SU-DHL-6 (cell line): ENCODE data around the gene TADA3.

ENCODE experiments used
- H2AFZ ChIP-seq: fragments of 200-600 bp; sonication (generic); 2 replicates; pipeline ENCODE4 v1.6.1; 2014; ENCODE audit warnings: low read depth, mild to moderate bottlenecking, moderate library complexity, mixed read lengths, antibody characterized with exemption, low read length; ENCODE audit not compliant: severe bottlenecking
- H3F3A ChIP-seq: fragments of 200-600 bp; shearing (Covaris generic); 2 replicates; pipeline ENCODE4 v1.6.0; 2016; ENCODE audit warnings: antibody characterized with exemption, mild to moderate bottlenecking; ENCODE audit not compliant: insufficient read depth
- H3K27ac ChIP-seq: fragments of 200-600 bp; sonication (generic); 2 replicates; pipeline ENCODE4 v1.5.1; 2016; ENCODE audit warnings: low read depth, mild to moderate bottlenecking, low read length, moderate library complexity, mixed read lengths
- H3K27me3 ChIP-seq: fragments of 200-600 bp; sonication (generic), shearing (Covaris generic); 2 replicates; pipeline ENCODE4 v1.6.0; 2014; ENCODE audit warnings: mild to moderate bottlenecking, low read length
- H3K36me3 ChIP-seq: fragments of 200-600 bp; sonication (generic); 2 replicates; pipeline ENCODE4 v1.6.1; 2014; ENCODE audit warnings: mild to moderate bottlenecking, low read length, mixed read lengths
- H3K4me2 ChIP-seq: fragments of 300-600, 200-600 bp; shearing (Covaris generic), sonication (generic); 2 replicates; pipeline ENCODE4 v1.6.0; 2014; ENCODE audit warnings: low read length, low read depth, mild to moderate bottlenecking; ENCODE audit not compliant: poor library complexity, severe bottlenecking
- H3K4me3 ChIP-seq: fragments of 200-600 bp; sonication (generic); 2 replicates; pipeline ENCODE4 v1.5.1; 2014; ENCODE audit warnings: antibody characterized with exemption, low read length, mild to moderate bottlenecking, mixed read lengths; ENCODE audit not compliant: insufficient read depth, poor library complexity, severe bottlenecking
- H3K79me2 ChIP-seq: fragments of 200-600 bp; sonication (generic); 2 replicates; pipeline ENCODE4 v1.6.1; 2014; ENCODE audit warnings: mild to moderate bottlenecking, low read length, moderate library complexity; ENCODE audit not compliant: insufficient read depth
- H3K9ac ChIP-seq: fragments of 200-600 bp; sonication (generic); 2 replicates; pipeline ENCODE4 v1.7.0; 2014; ENCODE audit warnings: mild to moderate bottlenecking, low read length
- H3K9me2 ChIP-seq: fragments of 200-600 bp; sonication (generic); replicated peaks from 2 replicates; pipeline ENCODE4 v1.6.1; 2014; ENCODE audit warnings: low read length; ENCODE audit not compliant: insufficient read depth
- H3K9me3 ChIP-seq: fragments of 200-600 bp; sonication (generic); 2 replicates; pipeline ENCODE4 v1.6.1; 2014; ENCODE audit warnings: low read length, mixed read lengths; ENCODE audit not compliant: insufficient read depth
- H4K20me1 ChIP-seq: fragments of 200-600 bp; sonication (generic); 2 replicates; pipeline ENCODE4 v1.6.1; 2014; ENCODE audit warnings: low read depth, mild to moderate bottlenecking, antibody characterized with exemption, low read length, moderate library complexity, mixed read lengths
- CTCF ChIP-seq: fragments of 200-600 bp; sonication (generic); IDR thresholded peaks from one replicate; pipeline ENCODE4 v1.5.1; 2017; ENCODE audit warnings: antibody characterized with exemption, mild to moderate bottlenecking, low read length, moderate library complexity; ENCODE audit not compliant: insufficient read depth, poor library complexity, severe bottlenecking
- EZH2phosphoT487 ChIP-seq: fragments of 200-600 bp; sonication (generic), shearing (Covaris generic); conservative IDR thresholded peaks from 2 replicates; pipeline ENCODE4 v1.6.1; 2018; ENCODE audit warnings: mild to moderate bottlenecking, antibody characterized with exemption, low read length, moderate library complexity, mixed read lengths

TADA3 gene

DNA sequence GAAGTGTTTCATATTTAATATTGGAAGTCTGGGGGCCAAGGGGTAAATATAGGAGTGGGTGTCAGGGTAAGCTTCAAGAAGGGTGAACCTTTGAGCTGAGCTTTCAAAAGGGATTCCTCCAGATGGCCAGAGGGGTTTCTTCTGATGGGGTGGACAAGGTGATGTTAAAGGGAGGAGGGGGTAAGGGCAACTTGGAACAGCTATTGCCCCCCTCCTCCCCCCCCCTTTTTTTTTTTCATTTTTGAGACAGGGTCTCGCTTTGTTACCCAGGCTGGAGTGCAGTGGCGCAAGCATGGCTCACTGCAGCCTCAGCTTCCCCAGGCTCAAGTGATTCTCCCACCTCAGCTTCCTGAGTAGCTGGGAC is 15.7 kb upstream of the TADA3 start:
- no peak overlapping the region for H3K4me2 ChIP-seq
- H3K9me2 ChIP-seq: no peaks in the 10 kb centered on the region
- peaks cover 10% of the 10 kb centered on the region; the same call in 1 of the 2 replicates for H3K36me3 ChIP-seq
- no peak overlapping the region for H2AFZ ChIP-seq
- no peaks in the 10 kb centered on the region for H3K27me3 ChIP-seq
- TF ChIP-seq CTCF (no peak), EZH2phosphoT487 (no peak)
- H4K20me1 ChIP-seq: no peaks in the 10 kb centered on the region
- H3K79me2 ChIP-seq: no peaks in the 10 kb centered on the region
- H3K9me3 ChIP-seq: no peaks in the 10 kb centered on the region
- H3K4me3 ChIP-seq: no peak overlapping the region
- H3K9ac ChIP-seq: no peak overlapping the region
- peaks cover 26% of the 10 kb centered on the region for H3F3A ChIP-seq
- H3K27ac ChIP-seq: no peak overlapping the region

DNA sequence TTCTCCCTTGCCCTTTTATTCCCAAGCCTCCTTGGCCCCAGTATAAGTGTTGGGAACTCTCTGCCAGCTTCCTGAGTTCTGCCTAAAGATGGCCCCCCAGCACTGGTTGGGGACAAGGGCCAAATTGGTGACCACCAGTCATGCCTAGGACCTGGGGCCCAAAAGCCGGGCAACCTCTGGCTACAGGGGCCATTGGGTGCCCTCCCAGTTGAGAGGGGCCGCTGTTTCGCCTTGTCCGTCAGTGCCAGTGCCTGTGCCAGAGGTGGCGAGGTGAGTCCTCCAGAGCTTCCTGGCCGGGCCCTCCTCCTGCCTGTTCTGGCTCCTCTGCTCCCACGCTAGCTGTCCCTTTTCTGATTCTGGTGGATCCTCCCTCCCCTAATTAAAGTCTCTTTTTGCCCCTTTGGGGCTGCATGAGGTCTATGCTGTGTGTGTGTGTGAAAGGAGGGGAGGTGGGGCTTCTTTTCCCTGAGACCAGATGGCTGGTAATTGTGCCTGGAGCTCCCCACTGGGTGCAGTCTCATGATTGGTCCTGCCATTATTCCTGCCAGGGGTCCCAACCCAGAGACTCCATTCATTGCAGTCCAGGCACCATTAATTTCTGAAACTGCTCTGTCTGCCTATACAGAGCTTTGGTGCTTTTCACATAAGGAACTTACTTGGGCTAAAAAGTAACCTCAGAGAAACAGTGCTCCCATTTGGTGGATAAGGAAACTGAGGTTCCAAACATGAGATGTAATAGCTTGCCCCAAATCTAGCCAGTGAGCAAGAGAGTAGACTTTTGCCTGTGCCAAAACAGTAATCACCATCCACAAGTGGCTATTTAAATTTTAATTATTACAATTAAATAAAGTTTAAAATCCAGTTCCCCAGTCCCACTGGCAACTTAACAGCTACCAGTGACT is 14.7 kb upstream of the TADA3 start:
- TF ChIP-seq EZH2phosphoT487 (no peak), CTCF (no peak)
- no peak overlapping the region for H3K4me3 ChIP-seq
- no peaks in the 10 kb centered on the region for H3K79me2 ChIP-seq
- H3K27ac ChIP-seq: no peak overlapping the region
- no peaks in the 10 kb centered on the region for H3K9me3 ChIP-seq
- H3K9me2 ChIP-seq: no peaks in the 10 kb centered on the region
- no peaks in the 10 kb centered on the region for H4K20me1 ChIP-seq
- no peak overlapping the region for H3K4me2 ChIP-seq
- no peak overlapping the region for H3K9ac ChIP-seq
- no peak overlapping the region for H2AFZ ChIP-seq
- no peaks in the 10 kb centered on the region for H3K27me3 ChIP-seq
- peaks cover 26% of the 10 kb centered on the region for H3F3A ChIP-seq
- H3K36me3 ChIP-seq: peaks cover 10% of the 10 kb centered on the region; the same call in 1 of the 2 replicates

DNA sequence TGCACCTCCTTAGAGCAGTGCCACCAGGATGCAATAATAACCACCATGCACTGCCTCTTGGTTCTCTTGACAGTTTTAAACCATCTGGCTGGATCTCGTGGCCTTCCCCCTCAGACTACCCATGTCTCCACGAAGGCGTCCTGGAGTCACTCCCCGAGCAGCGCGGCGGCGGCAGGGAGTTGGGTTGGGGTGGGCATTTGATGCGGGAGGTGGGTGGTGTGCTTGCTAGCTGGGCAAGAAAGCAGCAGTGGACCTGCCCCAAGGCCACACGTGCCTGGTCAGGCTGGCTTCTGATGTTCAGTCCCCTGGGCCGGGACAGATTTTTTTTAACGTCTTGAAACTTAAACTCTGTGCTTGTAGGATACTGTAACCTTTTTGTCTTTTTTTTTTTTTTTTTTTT is 13.9 kb upstream of the TADA3 start:
- Histone ChIP-seq H3K27ac (no peak overlapping the region), H3K27me3 (no peaks in the 10 kb centered on the region), H3F3A (peaks cover 26% of the 10 kb centered on the region), H3K79me2 (no peaks in the 10 kb centered on the region), H3K9me3 (no peaks in the 10 kb centered on the region), H3K9me2 (no peaks in the 10 kb centered on the region), H3K9ac (no peak overlapping the region), H3K36me3 (peaks cover 16% of the 10 kb centered on the region; the same call in 1 of the 2 replicates), H2AFZ (no peak overlapping the region), H3K4me2 (no peak overlapping the region), H3K4me3 (no peak overlapping the region), H4K20me1 (no peaks in the 10 kb centered on the region)
- TF ChIP-seq EZH2phosphoT487 (no peak), CTCF (no peak)
